Adrenal gland (tissue), 12 donors: ENCODE data around the gene CREB5. TPM values are rescaled to one million over a fixed set of nuclear protein-coding genes. Genes with fewer than 3 reads are reported as not detected.
A peak's percentile ranks its signal among the peaks of the same experiment; 100 is the strongest.

Experiments used
- DNase-seq, 7 donors: peaks; one replicate each; pipeline ENCODE4 v3.0.0-alpha.2; 2019 to 2020
- H3K27ac ChIP-seq, 5 donors: fragments of 200-600 bp; sonication (generic) in 4 of 5; 1 replicate in 3 of 5; 2 replicates in 2 of 5; pipeline versions ENCODE4 v1.5.1 to v1.8.0; 2016 to 2020; ENCODE audit warnings: mild to moderate bottlenecking in 1 of 5
- H3K27me3 ChIP-seq: fragments of 200-600 bp; 2 replicates; pipeline ENCODE4 v1.8.0; 2021
- H3K36me3 ChIP-seq, 2 donors: fragments of 200-600 bp; replicated peaks in 1 of 2; 1 replicate in 1 of 2; 2 replicates in 1 of 2; pipeline versions ENCODE4 v1.5.1 to v1.8.0; 2018 to 2022
- H3K4me1 ChIP-seq, 2 donors: fragments of 200-600 bp; replicated peaks in 1 of 2; 1 replicate in 1 of 2; 2 replicates in 1 of 2; pipeline versions ENCODE4 v1.5.1 to v1.8.0; 2018 to 2021
- H3K4me3 ChIP-seq, 4 donors: fragments of 200-600 bp; sonication (generic) in 3 of 4; one replicate each; pipeline ENCODE4 v1.5.1; 2016 to 2018
- H3K9me3 ChIP-seq, 3 donors: fragments of 200-600 bp; sonication (generic) in 1 of 3; replicated peaks in 1 of 3; 1 replicate in 2 of 3; 2 replicates in 1 of 3; pipeline versions ENCODE4 v1.5.1 to v1.8.0; 2016 to 2021
- CTCF ChIP-seq, 6 experiments: fragments of 450-650 bp in 4 of 6; fragments of 200-600 bp in 2 of 6; sonication (generic) in 1 of 6; IDR thresholded peaks; 1 replicate in 5 of 6; 2 replicates in 1 of 6; pipeline versions ENCODE4 v1.5.1 to v1.8.0; 2016 to 2021; ENCODE audit warnings: antibody characterized with exemption in 6 of 6, mild to moderate bottlenecking in 2 of 6, moderate library complexity in 1 of 6
- POLR2A ChIP-seq, 2 donors: fragments of 450-650 bp; IDR thresholded peaks; one replicate each; pipeline ENCODE4 v1.6.1; 2017; ENCODE audit warnings: antibody characterized with exemption in 2 of 2, mild to moderate bottlenecking in 2 of 2, moderate library complexity in 1 of 2
- WGBS, 4 donors: extraction: QIAGEN DNeasy Blood & Tissue Kit in 2 of 4; methylation state at CpG; one replicate each; pipeline versions ENCODE4 v1.1.5 to v1.1.7; 2013 to 2017; 5-methylcytosine and 5-hydroxymethylcytosine counted together
- intact Hi-C, 2 donors: fragments of 100-400 bp; cut with DNase I; formaldehyde crosslinking; loops; one replicate each; pipeline versions ENCODE4 v1.14.1 to v1.15.0; 2022 to 2023
- polyA plus RNA-seq, 3 donors: library from polyadenylated mRNA; stranded (reverse); fragments of 200-250 nt in 2 of 3; fragments of 350-450 nt in 1 of 3; fragmentation: Illumina TruSeq in 1 of 3; extraction: RNeasy Lipid Tissue Mini Kit (QIAGEN cat#74804) in 1 of 3; gene quantifications; one replicate each; pipeline ENCODE4 v1.2.3, GENCODE V29; 2013 to 2014
- total RNA-seq, 9 donors: library from RNA; depleted of rRNA in 4 of 9; stranded (reverse); fragments of >200 nt in 4 of 9; fragments of 120-200 nt in 1 of 9; fragmentation: NEBNext Ultra II Directional in 1 of 9; extraction: Animal tissue kit (Norgen Biotek cat#: 25700) in 1 of 9; gene quantifications; one replicate each; pipeline versions ENCODE4 v1.1.0 to v1.2.4, GENCODE V29; 2013 to 2023
- donor health status: healthy with polysubstance abuse.
- donor health status: Bipolar disorder and iron deficiency.
- donor health status: DM: yes; HTN: yes; CAD: no.
- donor health status: DM: no; HTN: no; CAD: no.
- donor health status: DM: no; HTN: no; CAD: no.
- donor health status: DM: yes; HTN: yes; CAD: no.

The CREB5 gene
- total and polyA plus RNA-seq, 12 donors = 0.69 to 5.4 (median 1.3) TPM

- H3K27ac ChIP-seq = no peak overlapping the region
- no peaks in the 10 kb centered on the region for H3K36me3 ChIP-seq
- peaks cover 2% of the 10 kb centered on the region for H3K27me3 ChIP-seq
- H3K4me1 ChIP-seq = no peaks in the 10 kb centered on the region
- no peak for DNase-seq
- H3K9me3 ChIP-seq = no peaks in the 10 kb centered on the region
- intact Hi-C loops = no loop called here
- TF ChIP-seq CTCF (IDR thresholded peaks at IDR 0.05) (no peak), POLR2A (IDR thresholded peaks at IDR 0.05) (no peak)
- 82 to 87% (median 83%) methylated on average over 4 of the region's 4 CpGs for WGBS, 4 donors
- H3K4me3 ChIP-seq = no peak overlapping the region
Observed at GRCh38 chr7:28484606-28484935, 72.3 kb downstream of the CREB5 start.

DNA sequence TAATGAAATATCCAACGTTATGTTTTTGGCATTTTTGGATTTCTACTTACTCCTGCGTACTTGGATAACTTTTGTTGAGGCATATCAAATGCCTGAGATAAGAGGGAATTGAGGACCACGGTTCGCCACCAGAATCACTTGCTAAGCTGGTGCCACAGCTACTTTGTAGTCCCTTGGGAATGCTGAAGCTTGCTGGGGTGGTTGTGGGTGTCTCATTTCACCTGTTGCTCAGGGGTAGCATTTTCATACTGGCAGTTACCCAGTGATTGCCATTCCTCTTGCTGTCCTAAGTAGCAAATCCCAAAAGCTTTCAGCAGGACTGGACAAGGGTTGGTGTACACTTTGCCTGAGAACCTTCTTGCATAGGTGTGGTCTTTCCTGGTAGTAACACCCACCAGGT lies 75.2 kb downstream of the CREB5 start:
- intact Hi-C loops = no loop called here
- Histone ChIP-seq H3K36me3 (no peaks in the 10 kb centered on the region), H3K4me3 (no peak overlapping the region), H3K4me1 (no peaks in the 10 kb centered on the region), H3K27ac (no peak overlapping the region), H3K9me3 (no peaks in the 10 kb centered on the region), H3K27me3 (peaks cover 2% of the 10 kb centered on the region)
- TF ChIP-seq POLR2A (IDR thresholded peaks at IDR 0.05) (no peak), CTCF (IDR thresholded peaks at IDR 0.05) (no peak)
- no peak for DNase-seq
- 83 to 92% (median 89%) methylated on average over 4 of the region's 4 CpGs for WGBS, 4 donors

DNA sequence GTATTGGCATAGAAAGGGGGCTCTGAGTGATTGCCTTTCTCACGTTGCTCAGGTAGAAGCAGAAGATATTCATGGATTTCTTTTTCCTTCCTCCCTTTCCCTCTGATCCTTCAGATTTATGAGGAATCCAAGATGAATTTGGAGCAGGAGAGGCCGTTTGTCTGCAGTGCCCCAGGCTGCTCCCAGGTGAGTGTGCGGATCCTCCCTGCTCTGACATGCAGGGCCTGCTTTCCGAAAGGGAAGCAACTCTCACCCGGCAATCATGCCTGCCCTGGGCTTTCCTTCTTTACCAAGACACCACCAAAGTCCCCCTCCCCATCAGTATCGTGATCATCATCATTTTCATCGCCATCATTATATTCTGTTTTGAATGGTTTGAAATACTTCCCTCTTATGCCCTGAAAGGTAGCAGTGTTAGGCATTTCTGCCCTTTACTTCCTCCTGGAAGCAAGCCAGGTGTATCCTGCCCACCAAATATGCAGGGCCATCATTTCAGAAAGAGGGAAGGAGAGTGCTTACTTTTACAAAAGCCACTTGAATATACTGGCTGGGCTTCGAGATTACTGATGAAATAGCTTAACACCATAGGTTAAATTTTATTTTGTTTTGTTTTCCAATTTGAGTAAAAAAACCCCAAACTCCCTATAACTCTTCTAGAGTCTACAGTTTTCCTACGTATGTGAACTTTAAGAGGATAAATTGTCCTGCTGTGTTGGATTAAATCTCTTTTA lies 75.9 kb downstream of the CREB5 start:
- peak in 1 of 7 donors; percentile 6 for DNase-seq
- TF ChIP-seq CTCF (IDR thresholded peaks at IDR 0.05) (no peak), POLR2A (IDR thresholded peaks at IDR 0.05) (no peak)

DNA sequence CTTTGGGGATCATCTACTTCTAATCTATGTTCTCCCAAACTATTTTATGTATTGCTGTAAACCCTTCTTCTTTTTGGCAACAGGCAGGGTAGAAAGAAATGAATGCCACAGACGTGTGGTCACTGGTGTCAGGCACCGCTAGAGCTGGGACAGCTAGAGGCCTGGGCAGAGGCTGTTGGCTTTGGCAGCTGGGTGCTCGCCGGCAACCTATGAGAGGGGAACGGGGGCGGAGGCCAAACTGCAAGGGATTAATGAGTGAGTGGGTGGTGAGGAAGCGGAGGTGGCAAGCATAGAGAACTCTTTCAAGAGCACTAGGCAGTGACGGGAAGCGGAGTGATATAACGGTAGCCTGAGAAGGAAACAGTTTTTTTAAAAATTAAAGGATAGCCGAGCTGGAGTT lies 78.5 kb downstream of the CREB5 start:
- intact Hi-C loops = no loop called here
- H3K27ac ChIP-seq = no peak overlapping the region
- no peak overlapping the region for H3K4me3 ChIP-seq
- DNase-seq = no peak
- H3K4me1 ChIP-seq = no peaks in the 10 kb centered on the region
- H3K9me3 ChIP-seq = no peaks in the 10 kb centered on the region
- no peaks in the 10 kb centered on the region for H3K36me3 ChIP-seq
- peaks cover 2% of the 10 kb centered on the region for H3K27me3 ChIP-seq
- WGBS, 4 donors = 84 to 92% (median 89%) methylated on average over 11 of the region's 11 CpGs
- TF ChIP-seq CTCF (IDR thresholded peaks at IDR 0.05) = no peak
- no peak for TF ChIP-seq POLR2A (IDR thresholded peaks at IDR 0.05)

More for the DNA sequence above, 75.9 kb downstream of the CREB5 start:
- intact Hi-C loops = no loop called here
- Histone ChIP-seq H3K36me3 (no peaks in the 10 kb centered on the region), H3K27me3 (peaks cover 2% of the 10 kb centered on the region), H3K4me1 (no peaks in the 10 kb centered on the region), H3K9me3 (no peaks in the 10 kb centered on the region), H3K27ac (no peak overlapping the region), H3K4me3 (no peak overlapping the region)
- 51 to 65% (median 61%) methylated on average over 9 of the region's 9 CpGs for WGBS, 4 donors
